Osteoblast (primary cell): ENCODE measurements around the gene EHD4. TPM values are rescaled to one million over a fixed set of nuclear protein-coding genes. Genes with fewer than 3 reads are reported as not detected.

Experiments
- DNase-seq: peaks from one replicate; pipeline ENCODE4 v3.0.0; 2011; ENCODE audit warnings: low spot score, mixed read lengths; ENCODE audit not compliant: insufficient read length; ENCODE audit errors: missing footprints
- H2AFZ ChIP-seq: 2 replicates; pipeline ENCODE4 v1.6.0; 2011; ENCODE audit warnings: mild to moderate bottlenecking, low read length
- H3K27ac ChIP-seq: 2 replicates; pipeline ENCODE4 v1.5.1; 2011; ENCODE audit warnings: mild to moderate bottlenecking, low read depth, low read length, moderate library complexity
- H3K27me3 ChIP-seq: 2 replicates; pipeline ENCODE4 v1.6.0; 2012; ENCODE audit warnings: mild to moderate bottlenecking, control low read depth, inconsistent platforms, low read length, moderate library complexity; ENCODE audit not compliant: insufficient read depth
- H3K36me3 ChIP-seq: 2 replicates; pipeline ENCODE4 v1.5.1; 2011; ENCODE audit warnings: mild to moderate bottlenecking, low read length, control low read depth, moderate library complexity; ENCODE audit not compliant: insufficient read depth
- H3K4me1 ChIP-seq: 2 replicates; pipeline ENCODE4 v1.5.1; 2011; ENCODE audit warnings: mild to moderate bottlenecking, low read length, control low read depth, moderate library complexity; ENCODE audit not compliant: insufficient read depth
- H3K4me2 ChIP-seq: 2 replicates; pipeline ENCODE4 v1.6.0; 2011; ENCODE audit warnings: mild to moderate bottlenecking, low read length; ENCODE audit not compliant: insufficient read depth
- H3K4me3 ChIP-seq: fragments of 200-600 bp; sonication (generic); 3 replicates; pipeline ENCODE4 v1.5.1; 2012; ENCODE audit warnings: mild to moderate bottlenecking, low read length, inconsistent platforms; ENCODE audit not compliant: insufficient read depth
- H3K79me2 ChIP-seq: 2 replicates; pipeline ENCODE4 v1.6.0; 2012; ENCODE audit warnings: mild to moderate bottlenecking, low read length, control low read depth, inconsistent platforms; ENCODE audit not compliant: insufficient read depth
- H3K9me3 ChIP-seq: 2 replicates; pipeline ENCODE4 v1.5.1; 2011; ENCODE audit warnings: low read depth, low read length, control low read depth
- H4K20me1 ChIP-seq: 2 replicates; pipeline ENCODE4 v1.6.0; 2012; ENCODE audit warnings: mild to moderate bottlenecking, low read length, control low read depth; ENCODE audit not compliant: insufficient read depth
- total RNA-seq: library from RNA; depleted of rRNA; stranded (reverse); fragments of >200 nt; gene quantifications from 2 replicates; pipeline ENCODE4 v1.2.3, GENCODE V29; 2012
- TF ChIP-seq, protein P1 (sequence below): IDR thresholded peaks from 2 replicates; pipeline ENCODE4 v1.5.1; 2011; ENCODE audit warnings: mild to moderate bottlenecking, low read depth, low read length, moderate library complexity; ENCODE audit errors: extremely low read depth

The EHD4 gene
- total RNA-seq, 1 donor: 15.9 TPM

DNA sequence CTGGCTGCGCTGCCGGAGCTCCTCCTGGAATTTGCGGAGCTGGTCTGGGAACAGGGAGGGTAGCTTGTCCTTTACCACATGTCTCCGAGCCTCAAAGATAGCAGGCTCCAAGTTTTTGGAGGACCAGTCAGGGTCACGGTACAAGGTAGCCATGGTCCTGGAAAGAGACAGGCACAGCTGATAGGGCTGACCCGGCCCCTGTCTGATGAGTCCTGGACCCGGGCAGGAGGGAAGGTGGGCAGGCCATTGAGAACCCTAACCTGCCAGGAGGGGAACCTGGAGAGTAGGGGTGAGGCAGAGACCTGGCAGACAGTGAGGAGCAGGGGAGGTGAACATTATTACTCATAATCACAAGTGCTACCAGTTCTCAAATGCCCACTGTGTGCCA lies 20.4 kb upstream of the EHD4 start:
- Histone ChIP-seq H3K4me2 (no peak overlapping the region), H3K9me3 (no peaks in the 10 kb centered on the region), H3K4me3 (no peak overlapping the region), H3K79me2 (no peaks in the 10 kb centered on the region), H4K20me1 (no peaks in the 10 kb centered on the region), H3K27me3 (peaks cover 6% of the 10 kb centered on the region), H2AFZ (no peak overlapping the region), H3K4me1 (no peaks in the 10 kb centered on the region), H3K27ac (no peak overlapping the region), H3K36me3 (no peaks in the 10 kb centered on the region)
- TF ChIP-seq, protein P1, sequence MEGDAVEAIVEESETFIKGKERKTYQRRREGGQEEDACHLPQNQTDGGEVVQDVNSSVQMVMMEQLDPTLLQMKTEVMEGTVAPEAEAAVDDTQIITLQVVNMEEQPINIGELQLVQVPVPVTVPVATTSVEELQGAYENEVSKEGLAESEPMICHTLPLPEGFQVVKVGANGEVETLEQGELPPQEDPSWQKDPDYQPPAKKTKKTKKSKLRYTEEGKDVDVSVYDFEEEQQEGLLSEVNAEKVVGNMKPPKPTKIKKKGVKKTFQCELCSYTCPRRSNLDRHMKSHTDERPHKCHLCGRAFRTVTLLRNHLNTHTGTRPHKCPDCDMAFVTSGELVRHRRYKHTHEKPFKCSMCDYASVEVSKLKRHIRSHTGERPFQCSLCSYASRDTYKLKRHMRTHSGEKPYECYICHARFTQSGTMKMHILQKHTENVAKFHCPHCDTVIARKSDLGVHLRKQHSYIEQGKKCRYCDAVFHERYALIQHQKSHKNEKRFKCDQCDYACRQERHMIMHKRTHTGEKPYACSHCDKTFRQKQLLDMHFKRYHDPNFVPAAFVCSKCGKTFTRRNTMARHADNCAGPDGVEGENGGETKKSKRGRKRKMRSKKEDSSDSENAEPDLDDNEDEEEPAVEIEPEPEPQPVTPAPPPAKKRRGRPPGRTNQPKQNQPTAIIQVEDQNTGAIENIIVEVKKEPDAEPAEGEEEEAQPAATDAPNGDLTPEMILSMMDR: no peak
- DNase-seq: peak; percentile 27

DNA sequence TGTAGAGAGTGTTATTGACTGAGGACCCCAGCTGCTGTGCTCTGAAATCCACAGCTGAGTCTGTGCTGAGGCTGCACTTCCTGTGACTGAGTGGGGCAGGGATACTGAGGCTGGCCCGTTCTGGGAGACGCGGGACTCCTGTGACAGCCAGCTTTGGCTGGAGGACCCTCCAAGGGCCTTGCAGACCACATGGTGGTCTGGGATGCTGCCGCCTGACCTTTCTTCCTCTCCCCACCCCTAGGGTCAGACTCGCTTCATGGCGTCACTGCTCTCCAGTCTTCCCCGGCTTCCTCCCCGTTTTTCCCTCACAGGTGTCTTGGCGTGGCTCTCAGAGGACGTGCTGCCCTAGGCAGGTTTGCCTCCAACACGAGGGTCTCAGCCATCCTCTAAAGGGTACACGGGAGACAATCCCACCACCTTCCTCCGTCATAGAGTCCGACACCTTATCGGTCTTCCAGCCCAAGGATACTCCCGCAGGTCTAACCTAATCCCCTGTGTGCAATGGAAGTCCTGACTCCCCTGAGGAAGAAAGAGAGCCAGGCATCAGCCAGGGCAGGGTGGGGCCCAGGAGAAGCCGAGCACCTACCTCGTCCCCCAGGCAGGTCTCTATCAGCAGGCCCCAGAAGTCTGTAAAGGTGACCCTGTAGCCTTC lies 19.9 kb upstream of the EHD4 start:
- TF ChIP-seq, protein P1: no peak
- no peaks in the 10 kb centered on the region for H3K36me3 ChIP-seq
- H3K4me3 ChIP-seq: no peak overlapping the region
- H3K27ac ChIP-seq: no peak overlapping the region
- peak; percentile 54 for DNase-seq
- no peak overlapping the region for H2AFZ ChIP-seq
- H3K79me2 ChIP-seq: no peaks in the 10 kb centered on the region
- H4K20me1 ChIP-seq: no peaks in the 10 kb centered on the region
- no peak overlapping the region for H3K4me2 ChIP-seq
- H3K9me3 ChIP-seq: no peaks in the 10 kb centered on the region
- no peaks in the 10 kb centered on the region for H3K4me1 ChIP-seq
- peaks cover 6% of the 10 kb centered on the region for H3K27me3 ChIP-seq

DNA sequence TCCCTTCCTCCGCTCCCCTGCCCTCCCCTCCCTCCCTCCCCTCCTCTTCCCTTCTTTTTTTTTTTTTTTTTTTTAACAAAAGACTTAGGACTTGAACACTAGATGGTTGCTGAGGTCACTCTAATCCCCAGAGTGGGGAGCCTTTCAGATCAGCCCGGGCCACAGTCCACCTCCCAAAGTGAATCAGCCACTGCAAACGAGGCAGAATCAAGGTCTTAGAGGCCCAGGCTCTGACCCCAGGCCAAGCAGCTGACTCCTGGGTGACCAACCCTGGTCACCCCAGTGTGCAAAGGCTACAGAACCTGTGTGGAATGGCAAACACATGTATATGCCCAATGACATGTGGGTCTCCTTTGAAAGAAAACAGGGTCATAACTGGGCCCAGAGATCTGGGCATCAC lies 18.3 kb upstream of the EHD4 start:
- H3K4me3 ChIP-seq: no peak overlapping the region
- TF ChIP-seq, protein P1: no peak
- H3K27ac ChIP-seq: no peak overlapping the region
- no peaks in the 10 kb centered on the region for H3K79me2 ChIP-seq
- H2AFZ ChIP-seq: no peak overlapping the region
- H3K4me1 ChIP-seq: no peaks in the 10 kb centered on the region
- H4K20me1 ChIP-seq: no peaks in the 10 kb centered on the region
- no peaks in the 10 kb centered on the region for H3K36me3 ChIP-seq
- peaks cover 6% of the 10 kb centered on the region for H3K27me3 ChIP-seq
- H3K9me3 ChIP-seq: no peaks in the 10 kb centered on the region
- peak; percentile 76 for DNase-seq
- H3K4me2 ChIP-seq: no peak overlapping the region

DNA sequence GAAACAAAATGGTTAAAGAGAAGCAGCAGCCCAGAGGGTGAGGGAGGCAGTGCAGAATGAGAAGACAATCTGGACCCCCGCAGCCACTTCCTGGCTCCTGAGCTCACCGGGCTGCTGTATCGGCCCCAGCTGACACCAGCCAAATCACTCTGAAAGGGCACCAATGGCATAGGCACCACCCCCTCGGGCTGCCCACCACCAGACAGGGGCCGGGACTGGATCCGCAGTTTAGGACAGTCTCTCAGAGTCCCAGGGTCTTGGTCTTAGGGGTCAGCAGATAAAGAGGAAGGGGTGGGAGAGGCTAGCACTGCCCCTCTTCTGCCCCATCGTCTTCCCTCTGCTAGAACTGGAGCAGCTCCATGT lies 17.9 kb upstream of the EHD4 start:
- H3K36me3 ChIP-seq: no peaks in the 10 kb centered on the region
- H3K4me1 ChIP-seq: no peaks in the 10 kb centered on the region
- no peaks in the 10 kb centered on the region for H3K79me2 ChIP-seq
- no peak overlapping the region for H2AFZ ChIP-seq
- no peaks in the 10 kb centered on the region for H3K9me3 ChIP-seq
- no peaks in the 10 kb centered on the region for H4K20me1 ChIP-seq
- TF ChIP-seq, protein P1: no peak
- peaks cover 6% of the 10 kb centered on the region for H3K27me3 ChIP-seq
- DNase-seq: no peak
- H3K4me2 ChIP-seq: no peak overlapping the region
- no peak overlapping the region for H3K27ac ChIP-seq
- no peak overlapping the region for H3K4me3 ChIP-seq
